SK-N-SH treated with all-trans-retinoic acid at 6 μM for 48 hours (cell line): ENCODE measurements around the gene CSK.

ENCODE experiments used
- ATAC-seq: fragments of 200-7000 bp; cut with Tn5 transposase; 3 replicates; pipeline ENCODE4 v1.9.1; 2020; ENCODE audit warnings: mild to moderate bottlenecking, moderate library complexity
- BACH2 ChIP-seq: fragments of 250-450 bp; sonication (Bioruptor Pico); IDR thresholded peaks from 2 replicates; pipeline ENCODE4 v1.9.0; 2021; ENCODE audit warnings: mild to moderate bottlenecking, borderline replicate concordance
- CSDC2 ChIP-seq: fragments of 250-450 bp; sonication (Bioruptor Pico); IDR thresholded peaks from 2 replicates; pipeline ENCODE4 v1.5.0; 2020; ENCODE audit warnings: mild to moderate bottlenecking, moderate library complexity
- ESRRG ChIP-seq: fragments of 250-450 bp; sonication (Bioruptor Pico); IDR thresholded peaks from 2 replicates; pipeline ENCODE4 v1.6.1; 2021; ENCODE audit warnings: mild to moderate bottlenecking
- GLIS3 ChIP-seq: fragments of 250-450 bp; sonication (Bioruptor Pico); IDR thresholded peaks from 2 replicates; pipeline ENCODE4 v1.5.0; 2020; ENCODE audit warnings: mild to moderate bottlenecking, moderate library complexity
- ISL1 ChIP-seq: fragments of 250-450 bp; sonication (Bioruptor Pico); IDR thresholded peaks from 2 replicates; pipeline ENCODE4 v2.1.2; 2022; ENCODE audit warnings: mild to moderate bottlenecking, moderate library complexity
- OSR1 ChIP-seq: fragments of 250-450 bp; sonication (Bioruptor Pico); IDR thresholded peaks from 2 replicates; pipeline ENCODE4 v1.8.0; 2022; ENCODE audit warnings: moderate library complexity, mild to moderate bottlenecking, inconsistent platforms
- PPARA ChIP-seq: fragments of 250-450 bp; sonication (Bioruptor Pico); IDR thresholded peaks from 2 replicates; pipeline ENCODE4 v1.5.0; 2020; ENCODE audit warnings: mild to moderate bottlenecking, borderline replicate concordance
- RARB ChIP-seq: fragments of 250-450 bp; sonication (Bioruptor Pico); IDR thresholded peaks from 2 replicates; pipeline ENCODE4 v1.8.0; 2021; ENCODE audit warnings: mild to moderate bottlenecking, moderate library complexity
- SNAI2 ChIP-seq: fragments of 250-450 bp; sonication (Bioruptor Pico); IDR thresholded peaks from 2 replicates; pipeline ENCODE4 v1.5.0; 2020; ENCODE audit warnings: mild to moderate bottlenecking, moderate library complexity
- TCF4 ChIP-seq: fragments of 250-450 bp; sonication (Bioruptor Pico); IDR thresholded peaks from 2 replicates; pipeline ENCODE4 v1.8.0; 2021; ENCODE audit warnings: mild to moderate bottlenecking, moderate library complexity, borderline replicate concordance
- TOX ChIP-seq: fragments of 250-450 bp; sonication (Bioruptor Pico); IDR thresholded peaks from 2 replicates; pipeline ENCODE4 v1.8.0; 2021; ENCODE audit warnings: mild to moderate bottlenecking, moderate library complexity, borderline replicate concordance
- ZC3H10 ChIP-seq: fragments of 250-450 bp; sonication (Bioruptor Pico); IDR thresholded peaks from 2 replicates; pipeline ENCODE4 v1.5.1; 2021; ENCODE audit warnings: mild to moderate bottlenecking, moderate library complexity
- ZFP3 ChIP-seq: fragments of 250-450 bp; sonication (Bioruptor Pico); IDR thresholded peaks from 2 replicates; pipeline ENCODE4 v1.5.0; 2020; ENCODE audit warnings: mild to moderate bottlenecking, moderate library complexity
- ZFP30 ChIP-seq: fragments of 450-650 bp; formaldehyde crosslinking; IDR thresholded peaks from 2 replicates; pipeline ENCODE4 v1.5.0; 2022; ENCODE audit warnings: mild to moderate bottlenecking, moderate library complexity
- ZNF565 ChIP-seq: fragments of 450-650 bp; formaldehyde crosslinking; conservative IDR thresholded peaks from 2 replicates; pipeline ENCODE4 v1.5.0; 2020; ENCODE audit warnings: low read depth, mild to moderate bottlenecking, moderate library complexity
- ZNF70 ChIP-seq: fragments of 450-650 bp; formaldehyde crosslinking; IDR thresholded peaks from 2 replicates; pipeline ENCODE4 v1.5.0; 2020; ENCODE audit warnings: mild to moderate bottlenecking, moderate library complexity
- ZNF8 ChIP-seq: fragments of 450-650 bp; formaldehyde crosslinking; IDR thresholded peaks from 2 replicates; pipeline ENCODE4 v1.5.0; 2020; ENCODE audit warnings: mild to moderate bottlenecking, moderate library complexity
- TF ChIP-seq, protein P1 (sequence below): fragments of 250-450 bp; sonication (Bioruptor Pico); IDR thresholded peaks from 2 replicates; pipeline ENCODE4 v1.8.0; 2021; ENCODE audit warnings: low read depth, mild to moderate bottlenecking, moderate library complexity, borderline replicate concordance
- TF ChIP-seq, protein P2 (sequence below): fragments of 250-450 bp; sonication (Bioruptor Pico); IDR thresholded peaks from 2 replicates; pipeline ENCODE4 v1.5.1; 2021; ENCODE audit warnings: mild to moderate bottlenecking, moderate library complexity
- TF ChIP-seq, protein P3 (sequence below): fragments of 250-450 bp; sonication (Bioruptor Pico); IDR thresholded peaks from 2 replicates; pipeline ENCODE4 v1.5.0; 2020; ENCODE audit warnings: mild to moderate bottlenecking, moderate library complexity
- TF ChIP-seq, protein P4 (sequence below): fragments of 250-450 bp; sonication (Bioruptor Pico); IDR thresholded peaks from 2 replicates; pipeline ENCODE4 v1.5.1; 2020; ENCODE audit warnings: low read depth, mild to moderate bottlenecking, moderate library complexity
- TF ChIP-seq, protein P5 (sequence below): fragments of 250-450 bp; sonication (Bioruptor Pico); IDR thresholded peaks from 2 replicates; pipeline ENCODE4 v1.8.0; 2020; ENCODE audit warnings: mild to moderate bottlenecking, moderate library complexity, borderline replicate concordance

The CSK gene

DNA sequence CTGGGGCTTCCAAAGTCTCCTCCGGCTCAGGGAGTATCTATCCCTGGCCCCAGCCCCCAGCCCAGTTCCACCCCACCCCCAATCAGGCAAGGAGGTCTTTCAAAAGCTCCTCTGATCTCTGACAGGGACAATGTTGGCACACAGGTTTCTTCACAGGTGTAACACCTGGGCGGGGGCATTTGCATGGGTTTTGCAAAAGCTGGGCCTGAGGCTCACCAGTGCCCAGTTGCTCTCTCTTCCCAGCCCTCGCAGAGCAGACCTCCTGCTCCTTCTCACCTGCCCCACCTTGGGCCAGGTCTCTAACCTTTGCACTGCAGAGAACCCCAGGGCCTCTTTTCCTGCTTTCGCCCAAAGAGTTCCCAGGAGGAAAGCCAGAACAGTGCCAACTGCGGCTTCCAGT, 8.6 kb upstream of the CSK start:
- TF ChIP-seq PPARA (CRISPR knock-in tag), result no peak
- no peak for TF ChIP-seq RARB (CRISPR knock-in tag)
- TF ChIP-seq ZNF8 (CRISPR knock-in tag), result no peak
- TF ChIP-seq, protein P1, sequence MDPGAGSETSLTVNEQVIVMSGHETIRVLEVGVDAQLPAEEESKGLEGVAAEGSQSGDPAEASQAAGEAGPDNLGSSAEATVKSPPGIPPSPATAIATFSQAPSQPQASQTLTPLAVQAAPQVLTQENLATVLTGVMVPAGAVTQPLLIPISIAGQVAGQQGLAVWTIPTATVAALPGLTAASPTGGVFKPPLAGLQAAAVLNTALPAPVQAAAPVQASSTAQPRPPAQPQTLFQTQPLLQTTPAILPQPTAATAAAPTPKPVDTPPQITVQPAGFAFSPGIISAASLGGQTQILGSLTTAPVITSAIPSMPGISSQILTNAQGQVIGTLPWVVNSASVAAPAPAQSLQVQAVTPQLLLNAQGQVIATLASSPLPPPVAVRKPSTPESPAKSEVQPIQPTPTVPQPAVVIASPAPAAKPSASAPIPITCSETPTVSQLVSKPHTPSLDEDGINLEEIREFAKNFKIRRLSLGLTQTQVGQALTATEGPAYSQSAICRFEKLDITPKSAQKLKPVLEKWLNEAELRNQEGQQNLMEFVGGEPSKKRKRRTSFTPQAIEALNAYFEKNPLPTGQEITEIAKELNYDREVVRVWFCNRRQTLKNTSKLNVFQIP (CRISPR knock-in tag), result no peak
- TF ChIP-seq TOX (CRISPR knock-in tag), result no peak
- TF ChIP-seq ZFP3 (CRISPR knock-in tag), result no peak
- no peak for TF ChIP-seq OSR1
- no peak for TF ChIP-seq BACH2 (CRISPR knock-in tag)
- no peak for TF ChIP-seq ESRRG (CRISPR knock-in tag)
- no peak for TF ChIP-seq GLIS3 (CRISPR knock-in tag)
- TF ChIP-seq, protein P2, sequence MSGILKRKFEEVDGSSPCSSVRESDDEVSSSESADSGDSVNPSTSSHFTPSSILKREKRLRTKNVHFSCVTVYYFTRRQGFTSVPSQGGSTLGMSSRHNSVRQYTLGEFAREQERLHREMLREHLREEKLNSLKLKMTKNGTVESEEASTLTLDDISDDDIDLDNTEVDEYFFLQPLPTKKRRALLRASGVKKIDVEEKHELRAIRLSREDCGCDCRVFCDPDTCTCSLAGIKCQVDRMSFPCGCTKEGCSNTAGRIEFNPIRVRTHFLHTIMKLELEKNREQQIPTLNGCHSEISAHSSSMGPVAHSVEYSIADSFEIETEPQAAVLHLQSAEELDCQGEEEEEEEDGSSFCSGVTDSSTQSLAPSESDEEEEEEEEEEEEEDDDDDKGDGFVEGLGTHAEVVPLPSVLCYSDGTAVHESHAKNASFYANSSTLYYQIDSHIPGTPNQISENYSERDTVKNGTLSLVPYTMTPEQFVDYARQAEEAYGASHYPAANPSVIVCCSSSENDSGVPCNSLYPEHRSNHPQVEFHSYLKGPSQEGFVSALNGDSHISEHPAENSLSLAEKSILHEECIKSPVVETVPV (CRISPR knock-in tag), result no peak
- TF ChIP-seq ZNF565, result no peak
- ATAC-seq, result no peak

DNA sequence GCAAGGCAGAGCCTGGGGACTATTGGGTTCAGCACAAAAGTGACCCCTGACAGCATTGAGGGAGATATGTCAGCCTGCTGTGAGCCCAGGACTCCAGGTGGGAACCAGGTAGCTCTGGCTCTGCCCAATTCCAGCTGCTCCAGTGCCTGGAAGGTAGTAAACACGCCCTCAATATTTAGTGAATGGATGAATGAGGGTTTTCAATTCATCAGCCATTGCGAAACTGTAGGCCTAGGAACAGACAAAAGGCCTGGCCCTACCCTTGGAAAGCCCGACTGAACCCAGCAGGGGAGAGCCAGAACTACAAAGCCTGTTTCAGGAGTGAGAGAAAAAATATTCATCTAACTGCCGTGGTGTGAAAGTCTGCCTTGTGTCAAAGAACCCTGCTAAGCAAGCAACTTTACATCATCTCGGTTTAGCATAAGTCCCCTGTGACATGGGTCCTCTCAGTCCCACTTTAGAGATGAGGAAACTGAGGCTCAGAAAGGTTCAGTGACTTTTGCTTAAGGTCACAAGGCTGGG, 8.1 kb upstream of the CSK start:
- no peak for ATAC-seq
- TF ChIP-seq, protein P3, sequence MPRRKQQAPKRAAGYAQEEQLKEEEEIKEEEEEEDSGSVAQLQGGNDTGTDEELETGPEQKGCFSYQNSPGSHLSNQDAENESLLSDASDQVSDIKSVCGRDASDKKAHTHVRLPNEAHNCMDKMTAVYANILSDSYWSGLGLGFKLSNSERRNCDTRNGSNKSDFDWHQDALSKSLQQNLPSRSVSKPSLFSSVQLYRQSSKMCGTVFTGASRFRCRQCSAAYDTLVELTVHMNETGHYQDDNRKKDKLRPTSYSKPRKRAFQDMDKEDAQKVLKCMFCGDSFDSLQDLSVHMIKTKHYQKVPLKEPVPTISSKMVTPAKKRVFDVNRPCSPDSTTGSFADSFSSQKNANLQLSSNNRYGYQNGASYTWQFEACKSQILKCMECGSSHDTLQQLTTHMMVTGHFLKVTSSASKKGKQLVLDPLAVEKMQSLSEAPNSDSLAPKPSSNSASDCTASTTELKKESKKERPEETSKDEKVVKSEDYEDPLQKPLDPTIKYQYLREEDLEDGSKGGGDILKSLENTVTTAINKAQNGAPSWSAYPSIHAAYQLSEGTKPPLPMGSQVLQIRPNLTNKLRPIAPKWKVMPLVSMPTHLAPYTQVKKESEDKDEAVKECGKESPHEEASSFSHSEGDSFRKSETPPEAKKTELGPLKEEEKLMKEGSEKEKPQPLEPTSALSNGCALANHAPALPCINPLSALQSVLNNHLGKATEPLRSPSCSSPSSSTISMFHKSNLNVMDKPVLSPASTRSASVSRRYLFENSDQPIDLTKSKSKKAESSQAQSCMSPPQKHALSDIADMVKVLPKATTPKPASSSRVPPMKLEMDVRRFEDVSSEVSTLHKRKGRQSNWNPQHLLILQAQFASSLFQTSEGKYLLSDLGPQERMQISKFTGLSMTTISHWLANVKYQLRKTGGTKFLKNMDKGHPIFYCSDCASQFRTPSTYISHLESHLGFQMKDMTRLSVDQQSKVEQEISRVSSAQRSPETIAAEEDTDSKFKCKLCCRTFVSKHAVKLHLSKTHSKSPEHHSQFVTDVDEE (CRISPR knock-in tag), result no peak
- TF ChIP-seq ZNF8 (CRISPR knock-in tag), result no peak
- TF ChIP-seq, protein P2 (CRISPR knock-in tag), result no peak
- no peak for TF ChIP-seq ZFP30
- no peak for TF ChIP-seq SNAI2 (CRISPR knock-in tag)
- no peak for TF ChIP-seq ESRRG (CRISPR knock-in tag)
- TF ChIP-seq CSDC2, result no peak
- TF ChIP-seq, protein P1 (CRISPR knock-in tag), result no peak
- TF ChIP-seq, protein P4, sequence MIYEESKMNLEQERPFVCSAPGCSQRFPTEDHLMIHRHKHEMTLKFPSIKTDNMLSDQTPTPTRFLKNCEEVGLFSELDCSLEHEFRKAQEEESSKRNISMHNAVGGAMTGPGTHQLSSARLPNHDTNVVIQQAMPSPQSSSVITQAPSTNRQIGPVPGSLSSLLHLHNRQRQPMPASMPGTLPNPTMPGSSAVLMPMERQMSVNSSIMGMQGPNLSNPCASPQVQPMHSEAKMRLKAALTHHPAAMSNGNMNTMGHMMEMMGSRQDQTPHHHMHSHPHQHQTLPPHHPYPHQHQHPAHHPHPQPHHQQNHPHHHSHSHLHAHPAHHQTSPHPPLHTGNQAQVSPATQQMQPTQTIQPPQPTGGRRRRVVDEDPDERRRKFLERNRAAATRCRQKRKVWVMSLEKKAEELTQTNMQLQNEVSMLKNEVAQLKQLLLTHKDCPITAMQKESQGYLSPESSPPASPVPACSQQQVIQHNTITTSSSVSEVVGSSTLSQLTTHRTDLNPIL (CRISPR knock-in tag), result no peak
- no peak for TF ChIP-seq ISL1
- no peak for TF ChIP-seq GLIS3 (CRISPR knock-in tag)
- no peak for TF ChIP-seq TCF4 (CRISPR knock-in tag)
- TF ChIP-seq ZFP3 (CRISPR knock-in tag), result no peak
- TF ChIP-seq ZNF70, result no peak

DNA sequence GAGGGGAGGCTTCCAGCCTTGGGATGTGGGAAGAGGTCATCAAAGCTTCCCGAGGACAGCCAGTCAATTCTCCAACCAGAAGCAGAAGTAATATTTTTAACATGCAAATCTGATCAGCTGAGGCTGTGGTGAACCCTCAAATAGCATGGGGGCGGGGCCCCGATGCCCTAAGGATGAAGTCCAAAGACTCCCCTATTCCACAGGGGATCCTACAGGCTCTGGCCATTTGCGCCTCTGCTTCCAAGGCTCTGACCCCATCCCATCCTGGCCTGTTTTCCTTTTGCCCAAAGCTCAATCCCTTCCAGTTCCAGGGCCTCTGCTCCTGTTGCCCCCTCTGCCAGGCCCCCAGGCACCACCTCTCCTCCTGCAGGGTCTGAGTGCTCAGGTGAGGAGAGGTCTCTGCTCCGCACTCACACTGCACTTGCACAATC, 6.7 kb upstream of the CSK start:
- ATAC-seq, result no peak
- TF ChIP-seq ZC3H10 (CRISPR knock-in tag), result no peak
- no peak for TF ChIP-seq PPARA (CRISPR knock-in tag)
- no peak for TF ChIP-seq ZFP3 (CRISPR knock-in tag)
- no peak for TF ChIP-seq SNAI2 (CRISPR knock-in tag)
- TF ChIP-seq, protein P2 (CRISPR knock-in tag), result no peak
- TF ChIP-seq ZNF70, result no peak
- TF ChIP-seq ZNF565, result no peak
- TF ChIP-seq, protein P4 (CRISPR knock-in tag), result no peak
- TF ChIP-seq GLIS3 (CRISPR knock-in tag), result no peak
- no peak for TF ChIP-seq ESRRG (CRISPR knock-in tag)
- TF ChIP-seq, protein P5, sequence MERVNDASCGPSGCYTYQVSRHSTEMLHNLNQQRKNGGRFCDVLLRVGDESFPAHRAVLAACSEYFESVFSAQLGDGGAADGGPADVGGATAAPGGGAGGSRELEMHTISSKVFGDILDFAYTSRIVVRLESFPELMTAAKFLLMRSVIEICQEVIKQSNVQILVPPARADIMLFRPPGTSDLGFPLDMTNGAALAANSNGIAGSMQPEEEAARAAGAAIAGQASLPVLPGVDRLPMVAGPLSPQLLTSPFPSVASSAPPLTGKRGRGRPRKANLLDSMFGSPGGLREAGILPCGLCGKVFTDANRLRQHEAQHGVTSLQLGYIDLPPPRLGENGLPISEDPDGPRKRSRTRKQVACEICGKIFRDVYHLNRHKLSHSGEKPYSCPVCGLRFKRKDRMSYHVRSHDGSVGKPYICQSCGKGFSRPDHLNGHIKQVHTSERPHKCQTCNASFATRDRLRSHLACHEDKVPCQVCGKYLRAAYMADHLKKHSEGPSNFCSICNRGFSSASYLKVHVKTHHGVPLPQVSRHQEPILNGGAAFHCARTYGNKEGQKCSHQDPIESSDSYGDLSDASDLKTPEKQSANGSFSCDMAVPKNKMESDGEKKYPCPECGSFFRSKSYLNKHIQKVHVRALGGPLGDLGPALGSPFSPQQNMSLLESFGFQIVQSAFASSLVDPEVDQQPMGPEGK (CRISPR knock-in tag), result no peak
